Measurements from ENCODE around the gene ZBTB45.
"Not testable (repeated sequence)": the region's sequence is repeated elsewhere in the genome, so short reads cannot be mapped to it uniquely, and the experiment has no call there.

- TF ChIP-seq, protein P1, sequence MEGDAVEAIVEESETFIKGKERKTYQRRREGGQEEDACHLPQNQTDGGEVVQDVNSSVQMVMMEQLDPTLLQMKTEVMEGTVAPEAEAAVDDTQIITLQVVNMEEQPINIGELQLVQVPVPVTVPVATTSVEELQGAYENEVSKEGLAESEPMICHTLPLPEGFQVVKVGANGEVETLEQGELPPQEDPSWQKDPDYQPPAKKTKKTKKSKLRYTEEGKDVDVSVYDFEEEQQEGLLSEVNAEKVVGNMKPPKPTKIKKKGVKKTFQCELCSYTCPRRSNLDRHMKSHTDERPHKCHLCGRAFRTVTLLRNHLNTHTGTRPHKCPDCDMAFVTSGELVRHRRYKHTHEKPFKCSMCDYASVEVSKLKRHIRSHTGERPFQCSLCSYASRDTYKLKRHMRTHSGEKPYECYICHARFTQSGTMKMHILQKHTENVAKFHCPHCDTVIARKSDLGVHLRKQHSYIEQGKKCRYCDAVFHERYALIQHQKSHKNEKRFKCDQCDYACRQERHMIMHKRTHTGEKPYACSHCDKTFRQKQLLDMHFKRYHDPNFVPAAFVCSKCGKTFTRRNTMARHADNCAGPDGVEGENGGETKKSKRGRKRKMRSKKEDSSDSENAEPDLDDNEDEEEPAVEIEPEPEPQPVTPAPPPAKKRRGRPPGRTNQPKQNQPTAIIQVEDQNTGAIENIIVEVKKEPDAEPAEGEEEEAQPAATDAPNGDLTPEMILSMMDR (IDR thresholded peaks at IDR 0.05 in 2 of 3, conservative IDR thresholded peaks at IDR 0.05 in 1 of 3; ENCODE audit: control insufficient read depth in 2 of 3, extremely low read depth in 1 of 3, insufficient read depth in 1 of 3, low read depth in 3 of 3, low read length in 3 of 3) = not testable (repeated sequence)
- not testable (repeated sequence) for TF ChIP-seq ZZZ3 (IDR thresholded peaks at IDR 0.05; ENCODE audit: control insufficient read depth, insufficient read length, low read depth); KAT2A (conservative IDR thresholded peaks at IDR 0.05; ENCODE audit: control insufficient read depth, low read depth, low read length); POLR2A (IDR thresholded peaks at IDR 0.05; ENCODE audit: low read depth, low read length); ZBED1 (IDR thresholded peaks at IDR 0.05; ENCODE audit: borderline replicate concordance); EZH2 (IDR thresholded peaks at IDR 0.05; ENCODE audit: borderline replicate concordance, control insufficient read depth, low read depth, low read length); NR2C2 (IDR thresholded peaks at IDR 0.05; ENCODE audit: borderline replicate concordance, control insufficient read depth, insufficient read length, low read depth); IKZF1 (conservative IDR thresholded peaks at IDR 0.05); POLR2AphosphoS5 (IDR thresholded peaks at IDR 0.05; ENCODE audit: low read length); FOXM1 (IDR thresholded peaks at IDR 0.05; ENCODE audit: low read depth, low read length); YY1 (IDR thresholded peaks at IDR 0.05; ENCODE audit: low read depth, low read length); TARDBP (IDR thresholded peaks at IDR 0.05; ENCODE audit: borderline replicate concordance)
- TF ChIP-seq, protein P2, sequence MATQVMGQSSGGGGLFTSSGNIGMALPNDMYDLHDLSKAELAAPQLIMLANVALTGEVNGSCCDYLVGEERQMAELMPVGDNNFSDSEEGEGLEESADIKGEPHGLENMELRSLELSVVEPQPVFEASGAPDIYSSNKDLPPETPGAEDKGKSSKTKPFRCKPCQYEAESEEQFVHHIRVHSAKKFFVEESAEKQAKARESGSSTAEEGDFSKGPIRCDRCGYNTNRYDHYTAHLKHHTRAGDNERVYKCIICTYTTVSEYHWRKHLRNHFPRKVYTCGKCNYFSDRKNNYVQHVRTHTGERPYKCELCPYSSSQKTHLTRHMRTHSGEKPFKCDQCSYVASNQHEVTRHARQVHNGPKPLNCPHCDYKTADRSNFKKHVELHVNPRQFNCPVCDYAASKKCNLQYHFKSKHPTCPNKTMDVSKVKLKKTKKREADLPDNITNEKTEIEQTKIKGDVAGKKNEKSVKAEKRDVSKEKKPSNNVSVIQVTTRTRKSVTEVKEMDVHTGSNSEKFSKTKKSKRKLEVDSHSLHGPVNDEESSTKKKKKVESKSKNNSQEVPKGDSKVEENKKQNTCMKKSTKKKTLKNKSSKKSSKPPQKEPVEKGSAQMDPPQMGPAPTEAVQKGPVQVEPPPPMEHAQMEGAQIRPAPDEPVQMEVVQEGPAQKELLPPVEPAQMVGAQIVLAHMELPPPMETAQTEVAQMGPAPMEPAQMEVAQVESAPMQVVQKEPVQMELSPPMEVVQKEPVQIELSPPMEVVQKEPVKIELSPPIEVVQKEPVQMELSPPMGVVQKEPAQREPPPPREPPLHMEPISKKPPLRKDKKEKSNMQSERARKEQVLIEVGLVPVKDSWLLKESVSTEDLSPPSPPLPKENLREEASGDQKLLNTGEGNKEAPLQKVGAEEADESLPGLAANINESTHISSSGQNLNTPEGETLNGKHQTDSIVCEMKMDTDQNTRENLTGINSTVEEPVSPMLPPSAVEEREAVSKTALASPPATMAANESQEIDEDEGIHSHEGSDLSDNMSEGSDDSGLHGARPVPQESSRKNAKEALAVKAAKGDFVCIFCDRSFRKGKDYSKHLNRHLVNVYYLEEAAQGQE (IDR thresholded peaks at IDR 0.05; ENCODE audit: low read depth, low read length) = not testable (repeated sequence)
Measured at GRCh38 chr19:58542641-58543372, 23.2 kb upstream of the ZBTB45 start.

All from GM12878 (cell line).